Measurements from ENCODE around the gene UQCC5.

- TF ChIP-seq CTCF (IDR thresholded peaks at IDR 0.05) (no peak), POLR2A (IDR thresholded peaks at IDR 0.05; ENCODE audit: low read depth) (no peak), EP300 (IDR thresholded peaks at IDR 0.05) (no peak), POLR2AphosphoS5 (IDR thresholded peaks at IDR 0.05) (no peak)
Observed at GRCh38 chr3:52574056-52574965, 37.9 kb downstream of the UQCC5 start.

Measured in esophagus muscularis mucosa (tissue), 4 donors.